Activated CD4-positive, CD25-positive, alpha-beta regulatory T cell treated with anti-CD3 and anti-CD28 coated beads, Interleukin-2, amount 50 U/mL, for 24 hours (primary cell): ENCODE results near the gene ARHGEF18.
A peak's percentile ranks its signal among the peaks of the same experiment; 100 is the strongest.
"Not testable (repeated sequence)": the region's sequence is repeated elsewhere in the genome, so short reads cannot be mapped to it uniquely, and the experiment has no call there.

ENCODE experiments used
- ATAC-seq, 2 donors: fragments of 150-1000 bp; cut with Tn5 transposase; one replicate each; pipeline ENCODE4 v1.10.0; 2021; ENCODE audit warnings: mild to moderate bottlenecking in 1 of 2, moderate library complexity in 1 of 2

ARHGEF18 gene

GRCh38 chr19:7349231-7349591 lies 474 bp downstream of the ARHGEF18 start:
- peak in 1 of 2 donors; percentile 2 for ATAC-seq

- ATAC-seq = peak; percentile 10 to 15
Measured at GRCh38 chr19:7349961-7350711, 1.4 kb downstream of the ARHGEF18 start.

- ATAC-seq = no peak
Measured at GRCh38 chr19:7351861-7352260, 3.1 kb downstream of the ARHGEF18 start.

- ATAC-seq = no peak
Measured at GRCh38 chr19:7355151-7355820, 6.5 kb downstream of the ARHGEF18 start.

GRCh38 chr19:7355871-7356270 lies 7.1 kb downstream of the ARHGEF18 start:
- ATAC-seq = no peak

GRCh38 chr19:7356899-7357627 lies 8.3 kb downstream of the ARHGEF18 start:
- ATAC-seq = no peak

GRCh38 chr19:7358102-7358597 lies 9.4 kb downstream of the ARHGEF18 start:
- ATAC-seq = no peak

- ATAC-seq = no peak
Measured at GRCh38 chr19:7360393-7360984, 11.8 kb downstream of the ARHGEF18 start.

- no peak for ATAC-seq
Measured at GRCh38 chr19:7363225-7363624, 14.5 kb downstream of the ARHGEF18 start.

GRCh38 chr19:7366701-7367420 lies 18.1 kb downstream of the ARHGEF18 start:
- ATAC-seq = peak; percentile 46 to 77

GRCh38 chr19:7368456-7368855 lies 19.7 kb downstream of the ARHGEF18 start:
- ATAC-seq = no peak

- not testable (repeated sequence) for ATAC-seq
Measured at GRCh38 chr19:7368866-7369265, 20.1 kb downstream of the ARHGEF18 start.

- no peak for ATAC-seq
Measured at GRCh38 chr19:7370546-7370945, 21.8 kb downstream of the ARHGEF18 start.

GRCh38 chr19:7371001-7371400 lies 22.3 kb downstream of the ARHGEF18 start:
- ATAC-seq = no peak

GRCh38 chr19:7372810-7373209 lies 24.1 kb downstream of the ARHGEF18 start:
- no peak for ATAC-seq

GRCh38 chr19:7373862-7374261 lies 25.1 kb downstream of the ARHGEF18 start:
- peak; percentile 35 to 51 for ATAC-seq

- ATAC-seq = no peak
Measured at GRCh38 chr19:7376151-7376852, 27.6 kb downstream of the ARHGEF18 start.

GRCh38 chr19:7377196-7377595 lies 28.5 kb downstream of the ARHGEF18 start:
- ATAC-seq = no peak

GRCh38 chr19:7381073-7381390 lies 32.3 kb downstream of the ARHGEF18 start:
- no peak for ATAC-seq

- no peak for ATAC-seq
Measured at GRCh38 chr19:7382694-7383093, 34.0 kb downstream of the ARHGEF18 start.

- no peak for ATAC-seq
Measured at GRCh38 chr19:7383284-7383683, 34.5 kb downstream of the ARHGEF18 start.

- ATAC-seq = no peak
Measured at GRCh38 chr19:7385062-7385461, 36.3 kb downstream of the ARHGEF18 start.
